Spleen (tissue), 11 donors: ENCODE results near the gene ABCB8. TPM values are rescaled to one million over a fixed set of nuclear protein-coding genes. Genes with fewer than 3 reads are reported as not detected.

Experiments used
- DNase-seq: peaks from one replicate; pipeline ENCODE4 v3.0.0-alpha.2; 2020
- H3K27ac ChIP-seq, 8 donors: fragments of 200-600 bp; sonication (generic) in 7 of 8; 1 replicate in 4 of 8; 2 replicates in 4 of 8; pipeline versions ENCODE4 v1.5.0 to v1.8.0; 2016 to 2021; ENCODE audit warnings: inconsistent platforms in 4 of 8, mild to moderate bottlenecking in 4 of 8, moderate library complexity in 1 of 8
- H3K27me3 ChIP-seq, 7 donors: fragments of 200-600 bp; sonication (generic) in 6 of 7; replicated peaks in 1 of 7; 1 replicate in 4 of 7; 2 replicates in 3 of 7; pipeline versions ENCODE4 v1.5.0 to v1.8.0; 2016 to 2021; ENCODE audit warnings: inconsistent platforms in 3 of 7, mild to moderate bottlenecking in 1 of 7
- H3K36me3 ChIP-seq, 6 donors: fragments of 200-600 bp; sonication (generic) in 5 of 6; 1 replicate in 4 of 6; 2 replicates in 2 of 6; pipeline versions ENCODE4 v1.5.0 to v1.8.0; 2016 to 2021; ENCODE audit warnings: inconsistent platforms in 2 of 6
- H3K4me1 ChIP-seq, 6 donors: fragments of 200-600 bp; sonication (generic) in 5 of 6; 1 replicate in 3 of 6; 2 replicates in 3 of 6; pipeline versions ENCODE4 v1.5.0 to v1.8.0; 2016 to 2021; ENCODE audit warnings: inconsistent platforms in 3 of 6
- H3K4me3 ChIP-seq, 8 donors: fragments of 200-600 bp; sonication (generic) in 7 of 8; 1 replicate in 4 of 8; 2 replicates in 4 of 8; pipeline versions ENCODE4 v1.5.0 to v1.8.0; 2016 to 2021; ENCODE audit warnings: inconsistent platforms in 4 of 8, mild to moderate bottlenecking in 4 of 8, moderate library complexity in 2 of 8
- H3K9me3 ChIP-seq, 8 donors: fragments of 200-600 bp; sonication (generic) in 7 of 8; 1 replicate in 4 of 8; 2 replicates in 4 of 8; pipeline versions ENCODE4 v1.5.0 to v1.8.0; 2016 to 2021; ENCODE audit warnings: inconsistent platforms in 4 of 8
- POLR2A ChIP-seq, 3 donors: fragments of 450-650 bp; IDR thresholded peaks; one replicate each; pipeline ENCODE4 v1.5.1; 2017; ENCODE audit warnings: antibody characterized with exemption in 3 of 3, mild to moderate bottlenecking in 1 of 3
- POLR2AphosphoS5 ChIP-seq, 3 donors: sonication (generic); formaldehyde crosslinking; IDR thresholded peaks; one replicate each; pipeline ENCODE4 v1.5.1; 2017; ENCODE audit warnings: antibody characterized with exemption in 3 of 3
- WGBS, 5 donors: extraction: QIAGEN DNeasy Blood & Tissue Kit in 3 of 5; methylation state at CpG; one replicate each; pipeline versions ENCODE4 v1.1.5 to v1.1.7; 2013 to 2018; 5-methylcytosine and 5-hydroxymethylcytosine counted together
- intact Hi-C: fragments of 100-400 bp; cut with DNase I; formaldehyde crosslinking; loops from one replicate; pipeline ENCODE4 v1.15.0; 2023; ENCODE audit warnings: low total_unique reads
- polyA plus RNA-seq, 3 donors: library from polyadenylated mRNA; stranded (reverse); fragments of 200-250 nt; gene quantifications; one replicate each; pipeline ENCODE4 v1.2.1, GENCODE V29; 2013
- total RNA-seq, 7 donors: library from RNA; depleted of rRNA in 3 of 7; stranded (reverse); fragments of >200 nt in 3 of 7; fragmentation: NEBNext Ultra II Directional in 4 of 7; extraction: Animal tissue kit (Norgen Biotek cat#: 25700) in 4 of 7; gene quantifications; one replicate each; pipeline versions ENCODE4 v1.1.0 to v1.2.1, GENCODE V29; 2016 to 2021
- TF ChIP-seq, protein P1 (sequence below), 11 experiments: fragments of 200-600 bp in 7 of 11; fragments of 450-650 bp in 4 of 11; sonication (generic) in 4 of 11; IDR thresholded peaks in 8 of 11; conservative IDR thresholded peaks in 3 of 11; 1 replicate in 7 of 11; 2 replicates in 4 of 11; pipeline versions ENCODE4 v1.4.0 to v1.8.0; 2016 to 2021; ENCODE audit warnings: antibody characterized with exemption in 11 of 11, inconsistent platforms in 4 of 11, mild to moderate bottlenecking in 1 of 11
- donor health status: healthy with polysubstance abuse.
- donor health status: DM: no; HTN: no; CAD: no; lungs with moderate emphysema.
- donor health status: DM: no; HTN: no; CAD: no.
- donor health status: Bipolar disorder and iron deficiency.
- donor health status: healthy.
- donor health status: DM: no; HTN: no; CAD: no.
- donor health status: DM: yes; HTN: yes; CAD: no.

ABCB8 gene
- total and polyA plus RNA-seq, 10 donors = 12.9 to 42.6 (median 26.4) TPM

DNA sequence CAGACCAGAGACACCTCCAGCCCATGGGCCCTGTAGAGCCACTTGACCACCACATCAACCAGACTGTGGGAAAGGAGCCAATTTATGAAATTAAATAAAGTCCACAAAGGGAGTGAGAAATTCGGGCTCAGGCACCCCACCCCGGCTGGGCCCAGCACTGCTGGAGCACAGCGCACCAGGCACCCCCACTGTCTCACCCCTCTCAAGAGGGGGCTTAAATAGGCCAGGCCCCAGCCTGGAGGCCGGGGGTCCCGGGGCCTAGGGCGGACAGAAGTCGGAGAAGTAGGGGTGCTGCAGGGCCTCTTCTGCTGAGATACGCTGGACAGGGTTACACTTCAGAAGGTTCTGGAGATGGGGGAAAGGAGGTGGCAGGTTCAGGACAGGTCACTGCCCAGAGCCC, 25.5 kb downstream of the ABCB8 start:
- H3K9me3 ChIP-seq = no peaks in the 10 kb centered on the region
- peaks cover 3 to 59% (median 37%) of the 10 kb centered on the region in 6 donors for H3K4me1 ChIP-seq
- peak overlapping the region in 2 of 8 donors; percentile 9 to 37 for H3K27ac ChIP-seq
- intact Hi-C loops = no loop called here
- peaks cover 0 to 34% (median 13%) of the 10 kb centered on the region in 7 donors for H3K27me3 ChIP-seq
- TF ChIP-seq POLR2A (IDR thresholded peaks at IDR 0.05) (no peak), POLR2AphosphoS5 (IDR thresholded peaks at IDR 0.05) (no peak)
- TF ChIP-seq, protein P1, sequence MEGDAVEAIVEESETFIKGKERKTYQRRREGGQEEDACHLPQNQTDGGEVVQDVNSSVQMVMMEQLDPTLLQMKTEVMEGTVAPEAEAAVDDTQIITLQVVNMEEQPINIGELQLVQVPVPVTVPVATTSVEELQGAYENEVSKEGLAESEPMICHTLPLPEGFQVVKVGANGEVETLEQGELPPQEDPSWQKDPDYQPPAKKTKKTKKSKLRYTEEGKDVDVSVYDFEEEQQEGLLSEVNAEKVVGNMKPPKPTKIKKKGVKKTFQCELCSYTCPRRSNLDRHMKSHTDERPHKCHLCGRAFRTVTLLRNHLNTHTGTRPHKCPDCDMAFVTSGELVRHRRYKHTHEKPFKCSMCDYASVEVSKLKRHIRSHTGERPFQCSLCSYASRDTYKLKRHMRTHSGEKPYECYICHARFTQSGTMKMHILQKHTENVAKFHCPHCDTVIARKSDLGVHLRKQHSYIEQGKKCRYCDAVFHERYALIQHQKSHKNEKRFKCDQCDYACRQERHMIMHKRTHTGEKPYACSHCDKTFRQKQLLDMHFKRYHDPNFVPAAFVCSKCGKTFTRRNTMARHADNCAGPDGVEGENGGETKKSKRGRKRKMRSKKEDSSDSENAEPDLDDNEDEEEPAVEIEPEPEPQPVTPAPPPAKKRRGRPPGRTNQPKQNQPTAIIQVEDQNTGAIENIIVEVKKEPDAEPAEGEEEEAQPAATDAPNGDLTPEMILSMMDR (IDR thresholded peaks at IDR 0.05 in 8 of 11, conservative IDR thresholded peaks at IDR 0.05 in 3 of 11) = no peak
- 87 to 95% (median 94%) methylated on average over 7 to 8 of the region's 8 CpGs for WGBS, 5 donors
- DNase-seq = no peak
- H3K36me3 ChIP-seq = peaks cover 0 to 32% (median 0%) of the 10 kb centered on the region in 6 donors
- H3K4me3 ChIP-seq = no peak overlapping the region

DNA sequence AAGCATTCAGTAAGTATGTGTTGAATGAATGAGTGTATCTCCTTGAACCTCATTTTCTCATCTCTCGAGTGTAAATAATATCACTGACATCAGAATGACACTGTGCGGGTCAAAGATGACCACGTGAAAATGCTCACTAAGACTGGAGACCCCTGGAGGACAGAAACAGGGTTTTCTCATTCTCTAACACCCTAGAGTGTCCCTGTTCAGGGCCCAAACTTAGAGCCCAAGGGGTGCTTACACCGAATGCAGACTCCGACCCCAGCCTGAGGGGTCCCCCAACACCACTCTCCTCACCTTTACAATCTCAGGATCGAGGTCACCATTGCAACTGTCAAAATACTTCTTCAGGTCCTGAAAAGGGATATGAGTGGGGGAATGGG, 28.0 kb downstream of the ABCB8 start:
- TF ChIP-seq POLR2A (IDR thresholded peaks at IDR 0.05) (no peak), POLR2AphosphoS5 (IDR thresholded peaks at IDR 0.05) (no peak)
- TF ChIP-seq, protein P1 (IDR thresholded peaks at IDR 0.05 in 8 of 11, conservative IDR thresholded peaks at IDR 0.05 in 3 of 11) = no peak
- Histone ChIP-seq H3K36me3 (peaks cover 0 to 32% (median 0%) of the 10 kb centered on the region in 6 donors), H3K4me3 (no peak overlapping the region), H3K9me3 (no peaks in the 10 kb centered on the region), H3K27me3 (peaks cover 0 to 15% (median under 1%) of the 10 kb centered on the region in 7 donors), H3K4me1 (peaks cover 14 to 72% (median 49%) of the 10 kb centered on the region in 6 donors), H3K27ac (no peak overlapping the region)
- DNase-seq = no peak
- intact Hi-C loops = no loop called here
- WGBS, 5 donors = 87 to 99% (median 92%) methylated on average over 6 of the region's 6 CpGs

DNA sequence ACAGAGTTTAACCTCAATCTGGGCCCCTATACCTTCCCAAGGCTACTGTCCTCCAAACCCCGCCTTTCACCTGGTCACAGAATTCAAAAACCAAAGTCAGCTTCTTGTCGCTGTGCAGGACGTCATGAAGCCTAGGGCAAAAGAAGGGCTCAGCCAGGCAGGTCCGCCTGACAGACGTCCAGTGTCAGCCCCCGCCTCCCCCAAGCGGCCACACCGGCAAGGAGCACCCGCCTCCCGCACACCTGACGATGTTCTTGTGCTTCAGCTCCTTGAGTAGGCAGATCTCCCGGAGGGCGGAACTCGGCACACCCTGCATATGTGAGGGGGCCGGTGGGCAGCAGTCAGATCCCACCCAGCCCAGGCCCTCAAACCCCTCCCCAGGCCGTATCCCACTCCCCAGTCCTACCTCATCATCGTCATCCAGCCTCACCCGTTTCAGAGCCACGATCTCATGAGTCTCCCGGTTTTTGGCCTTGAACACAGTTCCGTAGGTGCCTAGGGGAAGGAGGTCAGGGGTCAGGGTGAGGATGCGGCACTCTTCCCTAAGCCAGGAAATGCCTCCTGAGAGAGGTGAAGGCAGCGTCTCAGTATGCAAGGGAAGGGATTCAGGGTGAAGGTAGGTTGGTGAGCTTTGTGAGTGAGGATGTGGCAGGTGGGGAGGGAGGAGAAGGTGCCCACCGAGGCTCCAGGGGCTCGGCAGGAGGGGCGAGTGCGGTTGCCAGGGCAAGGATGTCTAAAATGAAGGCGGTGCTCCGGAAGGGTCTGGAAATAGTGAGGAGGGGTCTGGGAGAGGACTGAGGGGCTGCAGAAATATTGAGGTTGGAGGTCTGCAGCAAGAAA, 28.6 kb downstream of the ABCB8 start:
- peaks cover 15 to 72% (median 53%) of the 10 kb centered on the region in 6 donors for H3K4me1 ChIP-seq
- H3K9me3 ChIP-seq = no peaks in the 10 kb centered on the region
- DNase-seq = peak; percentile 85
- TF ChIP-seq, protein P1 (IDR thresholded peaks at IDR 0.05 in 8 of 11, conservative IDR thresholded peaks at IDR 0.05 in 3 of 11) = no peak
- TF ChIP-seq POLR2A (IDR thresholded peaks at IDR 0.05) = no peak
- no peak for TF ChIP-seq POLR2AphosphoS5 (IDR thresholded peaks at IDR 0.05)
- H3K27me3 ChIP-seq = peaks cover 0 to 9% (median 0%) of the 10 kb centered on the region in 7 donors
- peak overlapping the region in 4 of 8 donors; percentile 3 to 94 (median 92) for H3K27ac ChIP-seq
- WGBS, 5 donors = 51 to 56% (median 53%) methylated on average over 29 of the region's 29 CpGs
- H3K4me3 ChIP-seq = peak overlapping the region; percentile 67 to 99 (median 87)
- H3K36me3 ChIP-seq = peaks cover 0 to 35% (median 0%) of the 10 kb centered on the region in 6 donors
- intact Hi-C loops = no loop called here

DNA sequence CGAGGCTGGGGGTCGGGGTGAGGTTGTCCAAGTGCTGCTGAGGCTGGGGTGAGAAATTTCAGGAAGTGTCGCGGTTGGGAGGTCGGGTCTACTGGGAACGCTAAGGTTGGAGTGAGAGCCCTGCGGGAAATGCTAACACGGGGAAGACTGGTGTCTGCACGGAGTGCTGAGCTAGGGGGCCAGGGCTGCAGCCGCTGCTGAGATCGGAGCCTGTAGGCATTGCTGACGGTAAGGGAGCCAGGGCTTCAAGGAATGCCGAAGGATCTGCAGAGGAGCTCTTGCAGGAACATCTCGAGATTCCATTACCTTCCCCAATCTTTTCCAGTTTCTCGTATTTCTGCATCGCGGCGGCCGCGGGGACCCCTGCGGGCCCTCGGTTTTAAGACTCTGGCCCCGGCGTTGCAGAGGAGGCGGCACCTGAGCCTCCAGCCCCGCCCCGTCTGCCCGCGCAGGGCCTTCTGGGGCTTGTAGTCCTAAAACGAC, 29.3 kb downstream of the ABCB8 start, which contains the start of gene CDK5:
Gene CDK5, minus strand, starts transcription at position 392 of the 483 bp plus-strand sequence. Its CDS starts 49 bp downstream, at position 343.
- Histone ChIP-seq H3K9me3 (no peaks in the 10 kb centered on the region), H3K27ac (peak within 1 kb of the TSS; percentile 87 to 96 (median 92)), H3K27me3 (peaks cover 0 to 2% (median 0%) of the 10 kb centered on the region in 7 donors), H3K4me1 (peaks cover 15 to 75% (median 55%) of the 10 kb centered on the region in 6 donors), H3K36me3 (peaks cover 0 to 41% (median 2%) of the 10 kb centered on the region in 6 donors), H3K4me3 (peak within 1 kb of the TSS; percentile 67 to 99 (median 87))
- intact Hi-C loops = no loop called here
- DNase-seq = no peak
- TF ChIP-seq, protein P1 (IDR thresholded peaks at IDR 0.05 in 8 of 11, conservative IDR thresholded peaks at IDR 0.05 in 3 of 11) = no peak
- TF ChIP-seq POLR2AphosphoS5 (IDR thresholded peaks at IDR 0.05) = no peak
- TF ChIP-seq POLR2A (IDR thresholded peaks at IDR 0.05) = no peak
- 0 to 1% (median 0%) methylated on average over 27 to 30 of the region's 30 CpGs for WGBS, 5 donors
